Calu3 (cell line): Measurements from ENCODE around the gene HLCS. TPM values are rescaled to one million over a fixed set of nuclear protein-coding genes. Genes with fewer than 3 reads are reported as not detected.

Source experiments
- BruUV-seq: library from RNA; stranded (reverse); fragments of 400-500 nt; replicated peaks from 2 replicates; lab custom pipeline; 2021; lab: Mats Ljungman, UMichigan
- CTCF ChIA-PET: fragments of 300-600 bp; sonication (Branson Sonifier 250); formaldehyde crosslinking; loops from one replicate; lab custom pipeline; 2022; ENCODE audit warnings: antibody characterized with exemption; lab: Charles Lee
- DNase-seq: peaks from one replicate; pipeline ENCODE4 v3.0.0; 2022
- H3K27ac Mint-ChIP-seq: one replicate; pipeline ENCODE4 v1.8.0; 2022; ENCODE audit warnings: mixed read lengths; ENCODE audit not compliant: unreplicated experiment
- H3K27me3 Mint-ChIP-seq: one replicate; pipeline ENCODE4 v1.8.0; 2022; ENCODE audit warnings: mixed read lengths; ENCODE audit not compliant: unreplicated experiment
- H3K36me3 Mint-ChIP-seq: one replicate; pipeline ENCODE4 v1.8.0; 2022; ENCODE audit warnings: mild to moderate bottlenecking, moderate library complexity, mixed read lengths; ENCODE audit not compliant: insufficient read depth, unreplicated experiment
- H3K4me1 Mint-ChIP-seq: one replicate; pipeline ENCODE4 v1.8.0; 2022; ENCODE audit warnings: mild to moderate bottlenecking, low read depth, mixed read lengths; ENCODE audit not compliant: unreplicated experiment
- H3K4me3 Mint-ChIP-seq: one replicate; pipeline ENCODE4 v1.8.0; 2022; ENCODE audit warnings: mild to moderate bottlenecking, low read depth, moderate library complexity, mixed read lengths; ENCODE audit not compliant: unreplicated experiment
- H3K9me3 Mint-ChIP-seq: one replicate; pipeline ENCODE4 v1.8.0; 2022; ENCODE audit warnings: low read depth, mixed read lengths; ENCODE audit not compliant: unreplicated experiment
- intact Hi-C: fragments of 100-400 bp; cut with micrococcal nuclease; formaldehyde crosslinking; loops from one replicate; pipeline ENCODE4 v1.10.0; 2022; ENCODE audit not compliant: unreplicated experiment
- total RNA-seq: library from RNA; stranded (reverse); gene quantifications from 2 replicates; pipeline ENCODE4 v1.2.3, GENCODE V29; 2022
- TF ChIP-seq, protein P1 (sequence below): fragments of 200-600 bp; IDR thresholded peaks from one replicate; pipeline ENCODE4 v1.8.0; 2022; ENCODE audit warnings: antibody characterized with exemption; ENCODE audit not compliant: unreplicated experiment

Gene HLCS
- total RNA-seq, 1 experiment from 2014 or later, result 18.4 TPM

DNA sequence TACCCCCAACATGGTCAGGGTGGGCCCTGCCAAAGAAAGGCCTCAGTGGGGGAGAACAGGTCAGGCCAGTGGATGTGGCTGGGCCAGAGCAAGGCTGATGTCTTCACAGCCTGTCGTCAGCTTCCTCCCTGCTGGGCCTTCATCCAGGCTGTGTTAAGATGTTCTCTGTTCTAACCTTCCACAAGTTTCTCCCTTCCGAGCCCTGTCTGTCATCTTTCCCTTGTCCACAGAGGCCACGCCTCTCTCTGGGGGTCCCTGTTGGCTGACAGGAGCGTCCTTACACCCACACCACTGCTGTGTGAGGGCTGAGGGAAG is 231.3 kb downstream of the HLCS start:
- DNase-seq, result no peak
- Mint-ChIP-seq H3K4me3 (no peak overlapping the region), H3K9me3 (no peaks in the 10 kb centered on the region), H3K27me3 (no peaks in the 10 kb centered on the region), H3K4me1 (no peaks in the 10 kb centered on the region), H3K27ac (no peak overlapping the region), H3K36me3 (peaks cover 9% of the 10 kb centered on the region)
- TF ChIP-seq, protein P1, sequence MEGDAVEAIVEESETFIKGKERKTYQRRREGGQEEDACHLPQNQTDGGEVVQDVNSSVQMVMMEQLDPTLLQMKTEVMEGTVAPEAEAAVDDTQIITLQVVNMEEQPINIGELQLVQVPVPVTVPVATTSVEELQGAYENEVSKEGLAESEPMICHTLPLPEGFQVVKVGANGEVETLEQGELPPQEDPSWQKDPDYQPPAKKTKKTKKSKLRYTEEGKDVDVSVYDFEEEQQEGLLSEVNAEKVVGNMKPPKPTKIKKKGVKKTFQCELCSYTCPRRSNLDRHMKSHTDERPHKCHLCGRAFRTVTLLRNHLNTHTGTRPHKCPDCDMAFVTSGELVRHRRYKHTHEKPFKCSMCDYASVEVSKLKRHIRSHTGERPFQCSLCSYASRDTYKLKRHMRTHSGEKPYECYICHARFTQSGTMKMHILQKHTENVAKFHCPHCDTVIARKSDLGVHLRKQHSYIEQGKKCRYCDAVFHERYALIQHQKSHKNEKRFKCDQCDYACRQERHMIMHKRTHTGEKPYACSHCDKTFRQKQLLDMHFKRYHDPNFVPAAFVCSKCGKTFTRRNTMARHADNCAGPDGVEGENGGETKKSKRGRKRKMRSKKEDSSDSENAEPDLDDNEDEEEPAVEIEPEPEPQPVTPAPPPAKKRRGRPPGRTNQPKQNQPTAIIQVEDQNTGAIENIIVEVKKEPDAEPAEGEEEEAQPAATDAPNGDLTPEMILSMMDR, result no peak
- intact Hi-C loops, result no loop called here
- BruUV-seq, result no TSS peak
- CTCF ChIA-PET, result no interaction called here

DNA sequence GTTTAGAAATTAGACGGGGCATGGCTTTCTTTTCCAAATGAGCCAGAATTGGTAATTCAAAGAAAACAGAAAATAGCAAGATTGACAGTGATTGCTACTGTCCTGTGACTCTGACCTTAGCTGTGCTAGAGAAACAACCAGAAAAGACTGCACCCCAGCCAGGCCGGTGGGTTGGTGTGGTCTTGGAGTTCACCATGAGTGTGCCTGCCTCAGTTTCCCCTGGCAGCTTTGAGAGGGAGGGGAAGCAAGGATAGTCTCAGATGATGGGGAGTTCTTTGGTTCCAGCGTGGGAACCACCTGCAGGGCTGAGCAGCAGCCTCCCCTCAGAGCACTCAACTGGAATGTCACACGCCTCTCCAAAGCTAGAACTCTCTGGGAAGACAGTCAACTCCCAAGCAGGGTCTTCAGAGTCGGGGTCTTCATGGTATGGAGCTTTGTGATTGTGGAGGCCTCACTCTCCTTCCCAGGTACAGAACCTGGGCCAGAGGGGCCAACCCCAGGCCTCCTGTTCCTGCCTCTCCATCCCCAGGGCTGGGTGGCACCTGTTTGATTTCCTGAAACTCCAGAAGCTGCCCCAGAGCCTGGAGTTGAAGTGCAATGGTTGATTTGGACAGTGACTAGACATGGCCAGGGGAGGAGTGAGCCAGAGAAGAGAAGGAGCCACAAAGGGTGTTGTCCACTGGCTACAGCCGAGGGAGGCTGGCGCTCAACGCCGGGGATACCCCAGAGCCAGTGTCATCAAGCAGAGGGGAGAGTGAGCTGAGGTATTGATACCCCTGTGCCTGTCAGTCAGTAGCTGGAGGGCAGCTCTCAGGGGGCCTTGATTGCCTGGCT is 231.9 kb downstream of the HLCS start:
- H3K27ac Mint-ChIP-seq, result no peak overlapping the region
- H3K4me3 Mint-ChIP-seq, result no peak overlapping the region
- DNase-seq, result no peak
- BruUV-seq, result no TSS peak
- no peaks in the 10 kb centered on the region for H3K4me1 Mint-ChIP-seq
- no peaks in the 10 kb centered on the region for H3K27me3 Mint-ChIP-seq
- intact Hi-C loops, result no loop called here
- CTCF ChIA-PET, result no interaction called here
- TF ChIP-seq, protein P1, result no peak
- H3K36me3 Mint-ChIP-seq, result peaks cover 9% of the 10 kb centered on the region
- no peaks in the 10 kb centered on the region for H3K9me3 Mint-ChIP-seq

GRCh38 chr21:36733857-36734256 is 232.6 kb downstream of the HLCS start:
- H3K9me3 Mint-ChIP-seq, result no peaks in the 10 kb centered on the region
- BruUV-seq, result no TSS peak
- intact Hi-C loops, result no loop called here
- no peaks in the 10 kb centered on the region for H3K4me1 Mint-ChIP-seq
- TF ChIP-seq, protein P1, result no peak
- peaks cover 9% of the 10 kb centered on the region for H3K36me3 Mint-ChIP-seq
- no peak overlapping the region for H3K27ac Mint-ChIP-seq
- CTCF ChIA-PET, result no interaction called here
- H3K27me3 Mint-ChIP-seq, result no peaks in the 10 kb centered on the region
- no peak overlapping the region for H3K4me3 Mint-ChIP-seq
- no peak for DNase-seq

DNA sequence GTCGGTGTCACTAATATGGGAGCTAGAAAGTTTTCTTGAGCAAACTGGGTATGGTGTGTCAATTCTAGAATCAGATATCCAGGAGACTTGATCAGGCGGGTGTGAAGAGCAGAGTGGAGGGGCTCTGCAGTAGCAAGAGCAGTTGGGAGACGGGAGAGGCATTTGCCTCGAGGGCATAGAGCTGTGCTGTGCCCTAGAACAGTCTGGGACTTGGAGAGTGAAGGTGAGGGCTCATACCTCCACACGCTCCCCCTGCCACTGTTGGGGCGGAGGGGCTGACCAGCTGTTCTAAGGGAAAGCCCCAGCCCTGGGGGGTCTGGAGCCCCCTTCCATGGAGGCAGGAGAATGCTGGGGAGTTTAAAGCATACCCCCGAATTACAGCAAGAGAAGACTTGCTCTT is 233.7 kb downstream of the HLCS start:
- no peak for DNase-seq
- Mint-ChIP-seq H3K27ac (no peak overlapping the region), H3K36me3 (peaks cover 9% of the 10 kb centered on the region), H3K27me3 (no peaks in the 10 kb centered on the region), H3K9me3 (no peaks in the 10 kb centered on the region), H3K4me3 (no peak overlapping the region), H3K4me1 (no peaks in the 10 kb centered on the region)
- CTCF ChIA-PET, result no interaction called here
- TF ChIP-seq, protein P1, result no peak
- BruUV-seq, result no TSS peak
- intact Hi-C loops, result no loop called here
